B cell (primary cell): ENCODE measurements around the gene MED13.

ENCODE experiments used
- CTCF ChIP-seq: fragments of 200-600 bp; IDR thresholded peaks from one replicate; pipeline ENCODE4 v1.8.0; 2022; ENCODE audit warnings: antibody characterized with exemption, mild to moderate bottlenecking
- EZH2 ChIP-seq: IDR thresholded peaks from 2 replicates; pipeline ENCODE4 v1.6.1; 2012; ENCODE audit warnings: borderline replicate concordance, low read depth, mild to moderate bottlenecking, moderate library complexity, low read length; ENCODE audit not compliant: insufficient read depth, poor library complexity, severe bottlenecking

- TF ChIP-seq CTCF: no peak
- TF ChIP-seq EZH2: no peak
Observed at GRCh38 chr17:62105357-62105756, 40.3 kb upstream of the MED13 start.
